Osteoblast (primary cell): ENCODE results near the gene CDH16. TPM values are rescaled to one million over a fixed set of nuclear protein-coding genes. Genes with fewer than 3 reads are reported as not detected.

Source experiments
- DNase-seq: peaks from one replicate; pipeline ENCODE4 v3.0.0; 2011; ENCODE audit warnings: low spot score, mixed read lengths; ENCODE audit not compliant: insufficient read length; ENCODE audit errors: missing footprints
- H2AFZ ChIP-seq: 2 replicates; pipeline ENCODE4 v1.6.0; 2011; ENCODE audit warnings: mild to moderate bottlenecking, low read length
- H3K27ac ChIP-seq: 2 replicates; pipeline ENCODE4 v1.5.1; 2011; ENCODE audit warnings: mild to moderate bottlenecking, low read depth, low read length, moderate library complexity
- H3K27me3 ChIP-seq: 2 replicates; pipeline ENCODE4 v1.6.0; 2012; ENCODE audit warnings: mild to moderate bottlenecking, control low read depth, inconsistent platforms, low read length, moderate library complexity; ENCODE audit not compliant: insufficient read depth
- H3K36me3 ChIP-seq: 2 replicates; pipeline ENCODE4 v1.5.1; 2011; ENCODE audit warnings: mild to moderate bottlenecking, low read length, control low read depth, moderate library complexity; ENCODE audit not compliant: insufficient read depth
- H3K4me1 ChIP-seq: 2 replicates; pipeline ENCODE4 v1.5.1; 2011; ENCODE audit warnings: mild to moderate bottlenecking, low read length, control low read depth, moderate library complexity; ENCODE audit not compliant: insufficient read depth
- H3K4me2 ChIP-seq: 2 replicates; pipeline ENCODE4 v1.6.0; 2011; ENCODE audit warnings: mild to moderate bottlenecking, low read length; ENCODE audit not compliant: insufficient read depth
- H3K4me3 ChIP-seq: fragments of 200-600 bp; sonication (generic); 3 replicates; pipeline ENCODE4 v1.5.1; 2012; ENCODE audit warnings: mild to moderate bottlenecking, low read length, inconsistent platforms; ENCODE audit not compliant: insufficient read depth
- H3K79me2 ChIP-seq: 2 replicates; pipeline ENCODE4 v1.6.0; 2012; ENCODE audit warnings: mild to moderate bottlenecking, low read length, control low read depth, inconsistent platforms; ENCODE audit not compliant: insufficient read depth
- H3K9me3 ChIP-seq: 2 replicates; pipeline ENCODE4 v1.5.1; 2011; ENCODE audit warnings: low read depth, low read length, control low read depth
- H4K20me1 ChIP-seq: 2 replicates; pipeline ENCODE4 v1.6.0; 2012; ENCODE audit warnings: mild to moderate bottlenecking, low read length, control low read depth; ENCODE audit not compliant: insufficient read depth
- CTCF ChIP-seq: IDR thresholded peaks from 2 replicates; pipeline ENCODE4 v1.5.1; 2011; ENCODE audit warnings: mild to moderate bottlenecking, low read depth, low read length, moderate library complexity; ENCODE audit errors: extremely low read depth
- total RNA-seq: library from RNA; depleted of rRNA; stranded (reverse); fragments of >200 nt; gene quantifications from 2 replicates; pipeline ENCODE4 v1.2.3, GENCODE V29; 2012

CDH16 gene
- total RNA-seq, 1 donor, result not detected

- TF ChIP-seq CTCF, result no peak
- Histone ChIP-seq H4K20me1 (peaks cover 10% of the 10 kb centered on the region), H3K4me3 (no peak overlapping the region), H3K4me2 (no peak overlapping the region), H3K36me3 (peaks cover 5% of the 10 kb centered on the region), H2AFZ (no peak overlapping the region), H3K9me3 (no peaks in the 10 kb centered on the region), H3K27ac (no peak overlapping the region), H3K79me2 (peaks cover 24% of the 10 kb centered on the region), H3K27me3 (peaks cover 5% of the 10 kb centered on the region), H3K4me1 (peaks cover 38% of the 10 kb centered on the region)
- DNase-seq, result peak; percentile 47
These were observed 11.5 kb upstream of the CDH16 start for GRCh38 chr16:66930189-66930588.

GRCh38 chr16:66928702-66929388, 10.2 kb upstream of the CDH16 start:
- peaks cover 12% of the 10 kb centered on the region for H3K79me2 ChIP-seq
- H3K4me2 ChIP-seq, result no peak overlapping the region
- H3K4me1 ChIP-seq, result peaks cover 42% of the 10 kb centered on the region
- TF ChIP-seq CTCF, result peak; percentile 61
- H3K9me3 ChIP-seq, result no peaks in the 10 kb centered on the region
- H3K27me3 ChIP-seq, result peaks cover 17% of the 10 kb centered on the region
- no peak overlapping the region for H3K4me3 ChIP-seq
- peak overlapping the region; percentile 87 for H3K27ac ChIP-seq
- no peak overlapping the region for H2AFZ ChIP-seq
- peaks cover 5% of the 10 kb centered on the region for H3K36me3 ChIP-seq
- peak; percentile 87 for DNase-seq
- H4K20me1 ChIP-seq, result peaks cover 10% of the 10 kb centered on the region

- H3K79me2 ChIP-seq, result peaks cover 4% of the 10 kb centered on the region
- no peak for TF ChIP-seq CTCF
- H3K4me2 ChIP-seq, result no peak overlapping the region
- H3K27ac ChIP-seq, result peak overlapping the region; percentile 87
- no peaks in the 10 kb centered on the region for H3K9me3 ChIP-seq
- H3K27me3 ChIP-seq, result peaks cover 22% of the 10 kb centered on the region
- H4K20me1 ChIP-seq, result peaks cover 5% of the 10 kb centered on the region
- H3K36me3 ChIP-seq, result peaks cover 5% of the 10 kb centered on the region
- peaks cover 43% of the 10 kb centered on the region for H3K4me1 ChIP-seq
- H2AFZ ChIP-seq, result no peak overlapping the region
- no peak overlapping the region for H3K4me3 ChIP-seq
- DNase-seq, result peak; percentile 86
These were observed 9.4 kb upstream of the CDH16 start for GRCh38 chr16:66927918-66928649.

- Histone ChIP-seq H2AFZ (peak overlapping the region; percentile 33), H3K9me3 (no peaks in the 10 kb centered on the region), H4K20me1 (no peaks in the 10 kb centered on the region), H3K4me1 (peaks cover 47% of the 10 kb centered on the region), H3K27me3 (peaks cover 22% of the 10 kb centered on the region), H3K79me2 (no peaks in the 10 kb centered on the region), H3K36me3 (no peaks in the 10 kb centered on the region), H3K4me3 (no peak overlapping the region), H3K4me2 (peak overlapping the region; percentile 49), H3K27ac (peak overlapping the region; percentile 87)
- DNase-seq, result peak; percentile 98
- TF ChIP-seq CTCF, result no peak
These were observed 8.3 kb upstream of the CDH16 start for GRCh38 chr16:66926961-66927436.
